ENCODE measurements around the gene DBN1.

The DBN1 gene

GRCh38 chr5:177472460-177473442 lies 683 bp downstream of the DBN1 start:
- peak; percentile 18 for DNase-seq (ENCODE audit: low read depth)

GRCh38 chr5:177471610-177472356 lies 1.7 kb downstream of the DBN1 start:
- no peak for DNase-seq (ENCODE audit: low read depth)

GRCh38 chr5:177470759-177471536 lies 2.5 kb downstream of the DBN1 start:
- no peak for DNase-seq (ENCODE audit: low read depth)

- no peak for DNase-seq (ENCODE audit: low read depth)
Observed at GRCh38 chr5:177469750-177470525, 3.5 kb downstream of the DBN1 start.

GRCh38 chr5:177468685-177469628 lies 4.5 kb downstream of the DBN1 start:
- DNase-seq (ENCODE audit: low read depth): no peak

GRCh38 chr5:177468329-177468684 lies 5.1 kb downstream of the DBN1 start:
- no peak for DNase-seq (ENCODE audit: low read depth)

GRCh38 chr5:177467436-177467835 lies 6.0 kb downstream of the DBN1 start:
- no peak for DNase-seq (ENCODE audit: low read depth)

- no peak for DNase-seq (ENCODE audit: low read depth)
Observed at GRCh38 chr5:177466861-177467260, 6.6 kb downstream of the DBN1 start.

GRCh38 chr5:177465044-177465443 lies 8.4 kb downstream of the DBN1 start:
- DNase-seq (ENCODE audit: low read depth): no peak

- no peak for DNase-seq (ENCODE audit: low read depth)
Observed at GRCh38 chr5:177462021-177462670, 11.3 kb downstream of the DBN1 start.

GRCh38 chr5:177459819-177460628 lies 13.4 kb downstream of the DBN1 start:
- DNase-seq (ENCODE audit: low read depth): no peak

GRCh38 chr5:177459357-177459756 lies 14.1 kb downstream of the DBN1 start:
- no peak for DNase-seq (ENCODE audit: low read depth)

- DNase-seq (ENCODE audit: low read depth): no peak
Observed at GRCh38 chr5:177458912-177459350, 14.5 kb downstream of the DBN1 start.

GRCh38 chr5:177457852-177458681 lies 15.4 kb downstream of the DBN1 start:
- no peak for DNase-seq (ENCODE audit: low read depth)

- DNase-seq (ENCODE audit: low read depth): no peak
Observed at GRCh38 chr5:177456976-177457851, 16.2 kb downstream of the DBN1 start.

- DNase-seq (ENCODE audit: low read depth): no peak
Observed at GRCh38 chr5:177456591-177456964, 16.9 kb downstream of the DBN1 start.
